OCI-LY1 (cell line): ENCODE measurements around the gene ZBTB17.

Source experiments
- H2AFZ ChIP-seq: fragments of 200-600 bp; sonication (generic), shearing (Covaris generic); 2 replicates; pipeline ENCODE4 v1.6.0; 2014; ENCODE audit warnings: antibody characterized with exemption, mild to moderate bottlenecking, low read length
- H3F3A ChIP-seq: fragments of 200-600 bp; sonication (generic), shearing (Covaris generic); 2 replicates; pipeline ENCODE4 v1.6.0; 2014; ENCODE audit warnings: mild to moderate bottlenecking, antibody characterized with exemption, low read length, moderate library complexity; ENCODE audit not compliant: insufficient read depth
- H3K27ac ChIP-seq: fragments of 200-600 bp; sonication (generic); 2 replicates; pipeline ENCODE4 v1.5.1; 2014; ENCODE audit warnings: low read length, mixed run types, mild to moderate bottlenecking, low read depth; ENCODE audit not compliant: poor library complexity, severe bottlenecking
- H3K27me3 ChIP-seq: fragments of 200-600 bp; sonication (generic); 2 replicates; pipeline ENCODE4 v1.6.0; 2014; ENCODE audit warnings: antibody characterized with exemption, mild to moderate bottlenecking, low read length, moderate library complexity; ENCODE audit not compliant: insufficient read depth
- H3K36me3 ChIP-seq: fragments of 200-600 bp; sonication (generic); 2 replicates; pipeline ENCODE4 v1.6.1; 2014; ENCODE audit warnings: mild to moderate bottlenecking, antibody characterized with exemption, low read length, moderate library complexity, mixed read lengths; ENCODE audit not compliant: insufficient read depth
- H3K4me1 ChIP-seq: fragments of 200-600 bp; sonication (generic); 2 replicates; pipeline ENCODE4 v1.5.1; 2014; ENCODE audit warnings: mild to moderate bottlenecking, low read length, moderate library complexity; ENCODE audit not compliant: insufficient read depth, severe bottlenecking
- H3K4me2 ChIP-seq: fragments of 200-600 bp; sonication (generic), shearing (Covaris generic); 2 replicates; pipeline ENCODE4 v1.6.1; 2014; ENCODE audit warnings: low read length
- H3K4me3 ChIP-seq: fragments of 200-600 bp; sonication (generic); 2 replicates; pipeline ENCODE4 v1.5.1; 2014; ENCODE audit warnings: low read length, low read depth, mild to moderate bottlenecking, mixed read lengths; ENCODE audit not compliant: poor library complexity, severe bottlenecking
- H3K79me2 ChIP-seq: fragments of 200-600 bp; shearing (Covaris generic); 2 replicates; pipeline ENCODE4 v1.6.1; 2016; ENCODE audit warnings: mixed run types, low read length, mixed read lengths; ENCODE audit not compliant: insufficient read depth
- H3K9ac ChIP-seq: fragments of 200-600 bp; sonication (generic), shearing (Covaris generic); 2 replicates; pipeline ENCODE4 v1.6.1; 2014; ENCODE audit warnings: mild to moderate bottlenecking, low read length, mixed read lengths
- H3K9me2 ChIP-seq: fragments of 200-600 bp; sonication (generic), shearing (Covaris generic); 2 replicates; pipeline ENCODE4 v1.6.1; 2014; ENCODE audit warnings: low read depth, mild to moderate bottlenecking, low read length, mixed read lengths
- H3K9me3 ChIP-seq: fragments of 200-600 bp; shearing (Covaris generic); 2 replicates; pipeline ENCODE4 v1.6.1; 2014; ENCODE audit warnings: low read length, mixed read lengths
- H4K20me1 ChIP-seq: fragments of 200-600 bp; sonication (generic), shearing (Covaris generic); 2 replicates; pipeline ENCODE4 v1.6.0; 2016; ENCODE audit warnings: mild to moderate bottlenecking, low read length; ENCODE audit not compliant: insufficient read depth
- CTCF ChIP-seq: fragments of 200-600 bp; sonication (generic), shearing (Covaris generic); IDR thresholded peaks from 2 replicates; pipeline ENCODE4 v1.5.1; 2017; ENCODE audit warnings: mild to moderate bottlenecking, antibody characterized with exemption, low read length, moderate library complexity, mixed read lengths
- EZH2 ChIP-seq: fragments of 200-600 bp; sonication (generic), shearing (Covaris generic); IDR thresholded peaks from 2 replicates; pipeline ENCODE4 v1.8.0; 2017; ENCODE audit warnings: borderline replicate concordance, mixed run types, mild to moderate bottlenecking, antibody characterized with exemption, low read length, moderate library complexity, mixed read lengths

ZBTB17 gene

GRCh38 chr1:15945011-15945831 lies 30.7 kb downstream of the ZBTB17 start:
- H3F3A ChIP-seq, result no peaks in the 10 kb centered on the region
- H3K9me3 ChIP-seq, result no peaks in the 10 kb centered on the region
- peaks cover 87% of the 10 kb centered on the region for H3K36me3 ChIP-seq
- no peak overlapping the region for H3K4me2 ChIP-seq
- H3K4me1 ChIP-seq, result peaks cover 28% of the 10 kb centered on the region
- no peaks in the 10 kb centered on the region for H3K9me2 ChIP-seq
- no peak overlapping the region for H3K9ac ChIP-seq
- no peak overlapping the region for H2AFZ ChIP-seq
- H3K79me2 ChIP-seq, result no peaks in the 10 kb centered on the region
- H3K27me3 ChIP-seq, result no peaks in the 10 kb centered on the region
- H3K27ac ChIP-seq, result no peak overlapping the region
- no peaks in the 10 kb centered on the region for H4K20me1 ChIP-seq
- H3K4me3 ChIP-seq, result no peak overlapping the region
- TF ChIP-seq EZH2 (no peak), CTCF (no peak)

GRCh38 chr1:15944308-15945010 lies 31.4 kb downstream of the ZBTB17 start:
- Histone ChIP-seq H3K9ac (no peak overlapping the region), H2AFZ (no peak overlapping the region), H4K20me1 (no peaks in the 10 kb centered on the region), H3K27me3 (no peaks in the 10 kb centered on the region), H3K4me3 (no peak overlapping the region), H3K9me3 (no peaks in the 10 kb centered on the region), H3K4me1 (peaks cover 20% of the 10 kb centered on the region), H3F3A (no peaks in the 10 kb centered on the region), H3K36me3 (peaks cover 94% of the 10 kb centered on the region), H3K79me2 (no peaks in the 10 kb centered on the region), H3K4me2 (no peak overlapping the region), H3K27ac (no peak overlapping the region), H3K9me2 (no peaks in the 10 kb centered on the region)
- TF ChIP-seq EZH2 (no peak), CTCF (no peak)

- Histone ChIP-seq H2AFZ (no peak overlapping the region), H3K4me2 (no peak overlapping the region), H3F3A (no peaks in the 10 kb centered on the region), H3K36me3 (peaks cover 96% of the 10 kb centered on the region), H3K4me1 (peaks cover 15% of the 10 kb centered on the region), H3K9ac (no peak overlapping the region), H3K9me3 (no peaks in the 10 kb centered on the region), H3K79me2 (no peaks in the 10 kb centered on the region), H4K20me1 (no peaks in the 10 kb centered on the region), H3K27me3 (no peaks in the 10 kb centered on the region), H3K27ac (no peak overlapping the region), H3K9me2 (no peaks in the 10 kb centered on the region), H3K4me3 (no peak overlapping the region)
- TF ChIP-seq CTCF (no peak), EZH2 (no peak)
These were observed 32.0 kb downstream of the ZBTB17 start for GRCh38 chr1:15943992-15944307.
